ENCODE data around the gene PTPRM. TPM values are rescaled to one million over a fixed set of nuclear protein-coding genes. Genes with fewer than 3 reads are reported as not detected.

The PTPRM gene
- total RNA-seq, 4 donors from 2014 or later, result 22.5 to 92.5 (median 39.2) TPM

- DNase-seq, result no peak
- 54 to 60% methylated on average over 3 of the region's 3 CpGs for WGBS, 2 donors (ENCODE audit: low coverage in 1 of 2)
- H3K4me1 ChIP-seq, result no peaks in the 10 kb centered on the region
- TF ChIP-seq EP300 (IDR thresholded peaks at IDR 0.05; ENCODE audit: low read depth) (no peak), POLR2A (IDR thresholded peaks at IDR 0.05) (no peak), CTCF (IDR thresholded peaks at IDR 0.05) (no peak), POLR2AphosphoS5 (IDR thresholded peaks at IDR 0.05) (no peak)
- H3K4me3 ChIP-seq, result no peak overlapping the region
- intact Hi-C loops (cut with DNase I; ENCODE audit: low total_unique reads) (no loop called here), in situ Hi-C loops (cut with MboI; ENCODE audit: low pct_ligation_motif_present in 1 of 4, low pct_unique_long_range_greater_than_20kb in 1 of 4, low sequenced_read_pairs in 3 of 4) (no loop called here)
- no peak overlapping the region for H3K27ac ChIP-seq
- no peaks in the 10 kb centered on the region for H3K9me3 ChIP-seq
- H3K27me3 ChIP-seq, result no peaks in the 10 kb centered on the region
- H3K36me3 ChIP-seq, result no peaks in the 10 kb centered on the region
Measured at GRCh38 chr18:7548721-7549120, 18.4 kb upstream of the PTPRM start.

- TF ChIP-seq CTCF (IDR thresholded peaks at IDR 0.05) (no peak), POLR2A (IDR thresholded peaks at IDR 0.05) (no peak), POLR2AphosphoS5 (IDR thresholded peaks at IDR 0.05) (no peak), EP300 (IDR thresholded peaks at IDR 0.05; ENCODE audit: low read depth) (no peak)
- no peak overlapping the region for H3K27ac ChIP-seq
- DNase-seq, result no peak
- 49 to 50% methylated on average over 2 of the region's 2 CpGs for WGBS, 2 donors (ENCODE audit: low coverage in 1 of 2)
- H3K9me3 ChIP-seq, result no peaks in the 10 kb centered on the region
- no peak overlapping the region for H3K4me3 ChIP-seq
- in situ Hi-C loops (cut with MboI; ENCODE audit: low pct_ligation_motif_present in 1 of 4, low pct_unique_long_range_greater_than_20kb in 1 of 4, low sequenced_read_pairs in 3 of 4), result loop anchor here in 2 of 4 donors (25.0 kb wide), 2 partner anchors 271 to 296 kb away; no protein-coding TSS in a partner anchor
- H3K4me1 ChIP-seq, result peaks cover 0 to 6% (median 1%) of the 10 kb centered on the region in 4 donors
- H3K27me3 ChIP-seq, result no peaks in the 10 kb centered on the region
- intact Hi-C loops (cut with DNase I; ENCODE audit: low total_unique reads), result no loop called here
- no peaks in the 10 kb centered on the region for H3K36me3 ChIP-seq
Measured at GRCh38 chr18:7557973-7558372, 9.1 kb upstream of the PTPRM start.

GRCh38 chr18:7558769-7559168, 8.3 kb upstream of the PTPRM start:
- TF ChIP-seq POLR2A (IDR thresholded peaks at IDR 0.05) (no peak), CTCF (IDR thresholded peaks at IDR 0.05) (no peak), POLR2AphosphoS5 (IDR thresholded peaks at IDR 0.05) (no peak), EP300 (IDR thresholded peaks at IDR 0.05; ENCODE audit: low read depth) (no peak)
- intact Hi-C loops (cut with DNase I; ENCODE audit: low total_unique reads) (no loop called here), in situ Hi-C loops (cut with MboI; ENCODE audit: low pct_ligation_motif_present in 1 of 4, low pct_unique_long_range_greater_than_20kb in 1 of 4, low sequenced_read_pairs in 3 of 4) (loop anchor here in 2 of 4 donors (25.0 kb wide), 2 partner anchors 271 to 296 kb away; no protein-coding TSS in a partner anchor)
- H3K4me1 ChIP-seq, result peaks cover 0 to 6% (median 1%) of the 10 kb centered on the region in 4 donors
- no peak for DNase-seq
- no peaks in the 10 kb centered on the region for H3K9me3 ChIP-seq
- H3K27ac ChIP-seq, result no peak overlapping the region
- 68 to 82% methylated on average over 2 of the region's 2 CpGs for WGBS, 2 donors (ENCODE audit: low coverage in 1 of 2)
- H3K4me3 ChIP-seq, result no peak overlapping the region
- H3K36me3 ChIP-seq, result no peaks in the 10 kb centered on the region
- no peaks in the 10 kb centered on the region for H3K27me3 ChIP-seq

GRCh38 chr18:7559709-7560319, 7.3 kb upstream of the PTPRM start:
- peaks cover 2% of the 10 kb centered on the region for H3K27me3 ChIP-seq
- no peaks in the 10 kb centered on the region for H3K36me3 ChIP-seq
- no peak for TF ChIP-seq POLR2AphosphoS5 (IDR thresholded peaks at IDR 0.05)
- no peak for TF ChIP-seq POLR2A (IDR thresholded peaks at IDR 0.05)
- TF ChIP-seq EP300 (IDR thresholded peaks at IDR 0.05; ENCODE audit: low read depth), result no peak
- H3K4me1 ChIP-seq, result peaks cover 0 to 6% (median 1%) of the 10 kb centered on the region in 4 donors
- H3K27ac ChIP-seq, result no peak overlapping the region
- intact Hi-C loops (cut with DNase I; ENCODE audit: low total_unique reads), result no loop called here
- H3K9me3 ChIP-seq, result no peaks in the 10 kb centered on the region
- no peak for DNase-seq
- in situ Hi-C loops (cut with MboI; ENCODE audit: low pct_ligation_motif_present in 1 of 4, low pct_unique_long_range_greater_than_20kb in 1 of 4, low sequenced_read_pairs in 3 of 4), result loop anchor here in 2 of 4 donors (25.0 kb wide), 2 partner anchors 273 to 298 kb away; no protein-coding TSS in a partner anchor
- H3K4me3 ChIP-seq, result no peak overlapping the region
- 60 to 78% methylated on average over 1 to 4 of the region's 4 CpGs for WGBS, 2 donors (ENCODE audit: low coverage in 1 of 2)
